ENCODE measurements around the gene ST7L. TPM values are rescaled to one million over a fixed set of nuclear protein-coding genes. Genes with fewer than 3 reads are reported as not detected.

ST7L gene
- total RNA-seq, 3 donors from 2014 or later (not counting 1 experiment from before 2014, with no cell fraction given) = 23.5 to 32.3 (median 30.1) TPM

DNA sequence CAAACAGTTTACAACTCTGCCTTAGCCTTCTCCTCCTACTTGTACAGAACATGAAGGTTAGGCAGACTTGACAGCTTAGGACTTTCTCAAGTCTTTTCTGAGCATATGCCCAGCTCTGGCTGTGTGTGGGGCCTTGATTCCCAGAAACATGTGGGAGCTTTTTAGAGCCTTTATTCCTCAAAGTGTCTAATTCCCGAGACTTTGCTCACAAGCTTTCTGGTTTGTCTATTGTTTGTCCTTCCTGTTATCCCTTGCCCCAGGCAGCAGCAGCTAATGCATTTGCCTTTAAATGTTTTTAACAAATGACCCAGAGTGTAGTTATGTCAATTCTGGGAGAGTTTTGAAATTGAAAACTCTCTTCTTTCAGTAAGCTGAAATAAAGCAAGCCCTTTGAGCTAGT is 29.2 kb downstream of the ST7L start:
- WGBS (ENCODE audit: insufficient coverage) = 100% methylated on average over 1 of the region's 1 CpG

DNA sequence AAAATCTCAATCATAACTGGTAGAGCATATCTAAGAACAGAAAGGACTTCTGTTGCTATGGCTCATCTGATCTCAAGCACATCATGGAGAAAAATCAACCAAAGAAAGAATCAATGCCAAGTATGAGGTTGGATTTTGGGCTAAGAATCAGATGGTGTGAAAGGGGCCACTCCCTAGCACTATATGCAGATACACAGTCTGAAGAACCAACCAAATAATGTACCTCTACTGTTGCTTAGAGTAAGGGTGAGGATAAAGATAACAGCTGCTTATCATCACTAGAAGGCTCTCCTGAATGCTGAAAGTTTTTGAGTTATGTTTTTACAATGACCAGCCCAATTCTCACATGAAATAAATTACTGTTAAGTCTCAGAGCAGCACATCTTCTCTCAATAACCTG is 35.6 kb downstream of the ST7L start:
- no peaks in the 10 kb centered on the region for H3K9me3 ChIP-seq (ENCODE audit: control insufficient read depth, insufficient read depth, low read length)
- H3K27me3 ChIP-seq (ENCODE audit: control insufficient read depth, insufficient read depth, low read length) = no peaks in the 10 kb centered on the region
- H3K27ac ChIP-seq (ENCODE audit: low read length) = no peak overlapping the region
- intact Hi-C loops (cut with micrococcal nuclease) = no loop called here
- Mint-ChIP-seq H3K4me3 (no peak overlapping the region), H3K4me1 (no peaks in the 10 kb centered on the region), H3K27me3 (ENCODE audit: low read depth in 2 of 2) (no peaks in the 10 kb centered on the region), H3K36me3 (no peaks in the 10 kb centered on the region), H3K9me3 (no peaks in the 10 kb centered on the region), H3K27ac (no peak overlapping the region)
- H3K4me3 ChIP-seq (ENCODE audit: low read length) = no peak overlapping the region
- ATAC-seq (no peak), DNase-seq (no peak)
- H3K4me1 ChIP-seq (ENCODE audit: control insufficient read depth, insufficient read depth, low read length) = no peaks in the 10 kb centered on the region
- TF ChIP-seq, protein P1, sequence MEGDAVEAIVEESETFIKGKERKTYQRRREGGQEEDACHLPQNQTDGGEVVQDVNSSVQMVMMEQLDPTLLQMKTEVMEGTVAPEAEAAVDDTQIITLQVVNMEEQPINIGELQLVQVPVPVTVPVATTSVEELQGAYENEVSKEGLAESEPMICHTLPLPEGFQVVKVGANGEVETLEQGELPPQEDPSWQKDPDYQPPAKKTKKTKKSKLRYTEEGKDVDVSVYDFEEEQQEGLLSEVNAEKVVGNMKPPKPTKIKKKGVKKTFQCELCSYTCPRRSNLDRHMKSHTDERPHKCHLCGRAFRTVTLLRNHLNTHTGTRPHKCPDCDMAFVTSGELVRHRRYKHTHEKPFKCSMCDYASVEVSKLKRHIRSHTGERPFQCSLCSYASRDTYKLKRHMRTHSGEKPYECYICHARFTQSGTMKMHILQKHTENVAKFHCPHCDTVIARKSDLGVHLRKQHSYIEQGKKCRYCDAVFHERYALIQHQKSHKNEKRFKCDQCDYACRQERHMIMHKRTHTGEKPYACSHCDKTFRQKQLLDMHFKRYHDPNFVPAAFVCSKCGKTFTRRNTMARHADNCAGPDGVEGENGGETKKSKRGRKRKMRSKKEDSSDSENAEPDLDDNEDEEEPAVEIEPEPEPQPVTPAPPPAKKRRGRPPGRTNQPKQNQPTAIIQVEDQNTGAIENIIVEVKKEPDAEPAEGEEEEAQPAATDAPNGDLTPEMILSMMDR (IDR thresholded peaks at IDR 0.05) = no peak
- no peaks in the 10 kb centered on the region for H3K36me3 ChIP-seq (ENCODE audit: control insufficient read depth, insufficient read depth, low read length)

More for the DNA sequence above, 29.2 kb downstream of the ST7L start:
- H3K4me3 ChIP-seq (ENCODE audit: low read length) = no peak overlapping the region
- peaks cover 6% of the 10 kb centered on the region for H3K36me3 ChIP-seq (ENCODE audit: control insufficient read depth, insufficient read depth, low read length)
- Mint-ChIP-seq H3K4me1 (no peaks in the 10 kb centered on the region), H3K4me3 (no peak overlapping the region), H3K9me3 (no peaks in the 10 kb centered on the region), H3K27me3 (ENCODE audit: low read depth in 2 of 2) (no peaks in the 10 kb centered on the region), H3K27ac (no peak overlapping the region), H3K36me3 (peaks cover 10% of the 10 kb centered on the region)
- no peaks in the 10 kb centered on the region for H3K4me1 ChIP-seq (ENCODE audit: control insufficient read depth, insufficient read depth, low read length)
- TF ChIP-seq, protein P1 (IDR thresholded peaks at IDR 0.05) = no peak
- DNase-seq (no peak), ATAC-seq (no peak)
- peaks cover 4% of the 10 kb centered on the region for H3K9me3 ChIP-seq (ENCODE audit: control insufficient read depth, insufficient read depth, low read length)
- no peak overlapping the region for H3K27ac ChIP-seq (ENCODE audit: low read length)
- intact Hi-C loops (cut with micrococcal nuclease) = no loop called here
- no peaks in the 10 kb centered on the region for H3K27me3 ChIP-seq (ENCODE audit: control insufficient read depth, insufficient read depth, low read length)

DNA sequence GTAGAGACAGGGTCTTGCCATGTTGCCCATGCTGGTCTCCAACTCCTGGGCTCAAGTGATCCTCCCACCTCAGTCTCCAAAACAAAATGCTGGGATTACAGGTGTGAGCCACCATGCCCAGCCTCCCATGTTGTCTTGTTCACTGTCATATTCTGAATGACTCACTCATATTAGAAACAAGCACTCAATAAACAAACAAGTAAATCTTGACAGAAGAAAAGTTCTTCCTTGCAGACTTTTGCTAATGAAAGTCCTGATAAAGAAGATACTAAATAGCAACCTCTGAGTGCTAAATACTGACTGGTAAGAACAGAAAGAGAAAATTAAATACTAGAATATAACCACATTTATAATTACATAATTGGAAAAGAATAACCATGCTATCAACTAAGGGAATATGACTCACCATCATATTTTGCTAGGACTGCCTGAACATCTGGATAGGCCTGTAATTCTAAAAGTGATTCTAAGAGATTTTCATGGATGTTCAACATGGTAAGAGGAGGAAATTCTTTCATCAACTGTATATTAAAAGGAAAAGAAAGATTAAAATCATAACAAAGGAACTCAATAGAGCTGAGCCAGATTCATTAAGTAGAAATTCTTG is 37.3 kb downstream of the ST7L start:
- Mint-ChIP-seq H3K36me3 (no peaks in the 10 kb centered on the region), H3K4me1 (no peaks in the 10 kb centered on the region), H3K27ac (no peak overlapping the region), H3K9me3 (no peaks in the 10 kb centered on the region), H3K4me3 (no peak overlapping the region), H3K27me3 (ENCODE audit: low read depth in 2 of 2) (no peaks in the 10 kb centered on the region)
- no peaks in the 10 kb centered on the region for H3K9me3 ChIP-seq (ENCODE audit: control insufficient read depth, insufficient read depth, low read length)
- intact Hi-C loops (cut with micrococcal nuclease) = no loop called here
- TF ChIP-seq, protein P1 (IDR thresholded peaks at IDR 0.05) = no peak
- H3K4me3 ChIP-seq (ENCODE audit: low read length) = no peak overlapping the region
- no peaks in the 10 kb centered on the region for H3K4me1 ChIP-seq (ENCODE audit: control insufficient read depth, insufficient read depth, low read length)
- no peak overlapping the region for H3K27ac ChIP-seq (ENCODE audit: low read length)
- ATAC-seq (no peak), DNase-seq (no peak)
- H3K27me3 ChIP-seq (ENCODE audit: control insufficient read depth, insufficient read depth, low read length) = no peaks in the 10 kb centered on the region
- peaks cover 3% of the 10 kb centered on the region for H3K36me3 ChIP-seq (ENCODE audit: control insufficient read depth, insufficient read depth, low read length)

DNA sequence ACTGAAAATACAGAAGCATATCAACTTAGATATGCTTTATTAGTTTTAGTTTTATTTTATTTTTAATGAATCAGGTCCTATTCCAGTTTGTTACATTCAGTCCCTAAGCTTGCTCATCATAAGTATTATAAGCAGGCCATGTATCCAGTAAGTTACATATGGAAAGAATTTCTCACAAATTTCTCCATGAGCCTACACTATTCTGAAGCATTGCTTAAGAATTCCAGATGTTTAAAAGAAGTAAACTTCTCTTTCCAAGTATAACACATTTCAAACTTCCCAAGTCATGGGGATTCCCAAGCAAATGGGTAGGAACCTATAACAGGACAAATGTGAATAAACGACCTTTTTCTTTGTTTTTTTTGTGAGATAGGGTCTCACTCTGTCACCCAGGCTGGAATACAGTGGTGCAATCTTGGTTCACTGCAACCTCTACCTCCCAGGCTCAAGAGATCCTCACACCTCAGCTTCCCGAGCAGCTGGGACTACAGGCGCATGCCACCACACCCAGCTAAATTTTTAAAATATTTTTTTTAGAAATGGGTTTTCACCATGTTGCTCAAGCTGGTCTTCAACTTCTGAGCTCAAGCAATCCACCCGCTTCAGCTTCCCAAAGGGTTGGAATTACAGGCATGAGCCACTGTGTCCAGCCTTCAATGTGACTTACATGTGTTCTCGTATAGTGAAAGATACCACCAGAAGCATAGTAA is 39.0 kb downstream of the ST7L start:
- TF ChIP-seq, protein P1 (IDR thresholded peaks at IDR 0.05) = no peak
- no peaks in the 10 kb centered on the region for H3K4me1 Mint-ChIP-seq
- Histone ChIP-seq H3K36me3 (ENCODE audit: control insufficient read depth, insufficient read depth, low read length) (peaks cover 6% of the 10 kb centered on the region), H3K27ac (ENCODE audit: low read length) (no peak overlapping the region), H3K4me3 (ENCODE audit: low read length) (no peak overlapping the region), H3K9me3 (ENCODE audit: control insufficient read depth, insufficient read depth, low read length) (no peaks in the 10 kb centered on the region), H3K27me3 (ENCODE audit: control insufficient read depth, insufficient read depth, low read length) (no peaks in the 10 kb centered on the region), H3K4me1 (ENCODE audit: control insufficient read depth, insufficient read depth, low read length) (no peaks in the 10 kb centered on the region)
- WGBS (ENCODE audit: insufficient coverage) = 92% methylated on average over 4 of the region's 5 CpGs
- H3K36me3 Mint-ChIP-seq = no peaks in the 10 kb centered on the region
- DNase-seq = no peak
- no peaks in the 10 kb centered on the region for H3K9me3 Mint-ChIP-seq
- H3K27ac Mint-ChIP-seq = no peak overlapping the region
- intact Hi-C loops (cut with micrococcal nuclease) = no loop called here
- no peak for ATAC-seq
- H3K4me3 Mint-ChIP-seq = no peak overlapping the region
- no peaks in the 10 kb centered on the region for H3K27me3 Mint-ChIP-seq (ENCODE audit: low read depth in 2 of 2)

Measured in natural killer cell (primary cell).